CD4-positive, alpha-beta T cell treated with Interleukin-21 for 1 hour (primary cell): Measurements from ENCODE around the gene ANGPTL2.

Source experiments
- DNase-seq: peaks from one replicate; pipeline ENCODE4 v3.0.0-alpha.2; 2020

The ANGPTL2 gene

DNA sequence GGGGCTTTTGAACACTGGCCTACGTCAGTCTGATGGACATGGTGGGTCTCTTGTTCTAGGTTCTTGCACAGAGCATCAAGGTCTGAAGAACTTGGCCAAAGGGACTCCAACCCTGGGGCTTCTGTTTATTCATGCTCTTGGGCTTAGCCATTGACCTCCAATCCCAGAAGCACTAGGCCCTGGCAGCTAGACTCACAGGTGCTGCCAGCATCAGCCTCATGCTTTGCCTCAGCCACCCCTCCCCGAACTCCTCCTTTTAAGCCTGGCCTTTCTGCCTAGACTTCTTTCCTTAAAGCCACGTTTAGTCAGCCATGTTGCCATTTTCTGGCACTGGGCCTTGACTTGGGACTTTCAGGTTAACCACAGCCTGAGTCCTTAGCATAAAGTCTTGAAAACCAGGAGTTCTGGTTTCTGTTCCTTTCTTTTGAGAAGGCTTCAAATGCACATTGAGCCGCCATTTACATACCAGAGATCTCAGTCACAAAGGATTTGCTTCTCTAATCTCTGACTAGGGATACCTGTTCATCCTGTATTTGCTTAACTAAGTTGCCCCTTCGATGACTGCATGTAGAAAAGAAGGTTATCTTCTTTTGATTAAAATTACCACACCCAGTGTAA is 54.7 kb downstream of the ANGPTL2 start:
- DNase-seq: no peak

DNA sequence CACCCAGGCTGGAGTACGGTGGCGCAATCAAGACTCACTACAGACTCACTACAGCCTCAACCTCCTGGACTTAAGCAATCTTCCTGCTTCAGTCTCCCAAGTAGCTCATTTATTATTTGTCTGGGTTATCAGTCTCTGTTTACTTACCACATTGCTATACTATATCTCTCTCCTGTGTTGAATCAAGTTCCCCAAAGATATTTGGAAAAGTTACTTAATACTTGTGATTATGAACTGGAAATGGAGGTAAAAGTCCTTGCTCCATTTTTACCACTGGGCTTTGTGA is 55.6 kb downstream of the ANGPTL2 start:
- DNase-seq: no peak

- no peak for DNase-seq
Measured at GRCh38 chr9:127066060-127066850, 56.2 kb downstream of the ANGPTL2 start.

DNA sequence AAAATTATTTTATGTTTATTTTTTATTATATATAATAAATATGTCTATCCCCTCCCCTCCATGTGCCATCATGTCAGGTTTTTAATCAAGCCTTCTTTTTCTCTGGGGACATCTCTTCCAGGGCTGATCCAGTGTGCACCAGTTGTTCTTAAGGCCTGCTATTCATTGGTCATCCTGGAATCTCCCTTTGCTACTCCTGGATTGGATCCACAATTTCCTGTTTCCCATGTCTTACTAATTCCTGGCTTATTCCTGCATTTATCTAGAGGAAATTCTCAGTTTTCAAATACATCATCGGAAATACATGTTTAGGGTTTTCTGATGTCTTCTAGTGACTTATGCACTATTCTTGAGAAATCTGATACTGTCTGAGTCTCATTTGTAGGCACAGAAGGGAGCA is 56.8 kb downstream of the ANGPTL2 start:
- DNase-seq: no peak

GRCh38 chr9:127064335-127064734 is 58.1 kb downstream of the ANGPTL2 start:
- DNase-seq: no peak

DNA sequence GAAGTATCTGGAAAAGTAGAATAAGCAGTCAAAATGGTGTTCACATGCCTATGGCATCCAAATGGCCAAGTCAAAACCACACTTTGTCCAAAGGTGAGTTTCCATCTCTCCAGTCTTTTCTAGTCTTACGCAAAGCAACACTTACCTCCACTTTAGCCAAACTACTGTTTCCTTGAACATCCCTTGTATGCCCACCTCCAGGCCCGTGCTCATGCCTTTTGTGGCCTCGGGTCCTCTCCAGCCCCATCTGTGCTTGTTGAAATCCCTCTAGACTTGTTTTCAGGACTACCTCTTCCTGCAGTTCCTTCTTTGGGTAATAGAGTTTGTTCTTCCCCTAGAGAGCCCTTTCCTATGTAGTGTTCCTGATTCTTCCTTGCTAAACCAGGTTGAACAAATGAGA is 61.0 kb downstream of the ANGPTL2 start:
- DNase-seq: no peak

- DNase-seq: no peak
Measured at GRCh38 chr9:127059765-127060361, 62.6 kb downstream of the ANGPTL2 start.

GRCh38 chr9:127059030-127059429 is 63.4 kb downstream of the ANGPTL2 start:
- DNase-seq: no peak

DNA sequence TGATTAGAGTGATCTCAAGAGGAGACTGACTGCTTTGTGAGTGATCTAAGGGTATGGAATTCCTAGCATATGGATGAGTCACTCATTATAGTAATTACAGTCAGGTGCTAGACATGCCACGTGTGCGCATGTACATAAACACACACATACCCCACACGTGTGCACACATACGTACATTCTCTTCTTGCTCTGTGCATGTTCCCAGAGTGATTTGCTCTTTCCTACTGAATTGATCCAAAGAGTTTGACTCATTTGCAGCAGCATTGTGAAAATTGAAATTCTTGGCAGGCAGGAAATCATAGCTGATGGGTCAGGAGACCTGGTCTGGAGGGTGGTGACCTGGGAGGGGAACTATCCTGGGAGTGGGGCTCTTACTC is 63.8 kb downstream of the ANGPTL2 start:
- DNase-seq: no peak

DNA sequence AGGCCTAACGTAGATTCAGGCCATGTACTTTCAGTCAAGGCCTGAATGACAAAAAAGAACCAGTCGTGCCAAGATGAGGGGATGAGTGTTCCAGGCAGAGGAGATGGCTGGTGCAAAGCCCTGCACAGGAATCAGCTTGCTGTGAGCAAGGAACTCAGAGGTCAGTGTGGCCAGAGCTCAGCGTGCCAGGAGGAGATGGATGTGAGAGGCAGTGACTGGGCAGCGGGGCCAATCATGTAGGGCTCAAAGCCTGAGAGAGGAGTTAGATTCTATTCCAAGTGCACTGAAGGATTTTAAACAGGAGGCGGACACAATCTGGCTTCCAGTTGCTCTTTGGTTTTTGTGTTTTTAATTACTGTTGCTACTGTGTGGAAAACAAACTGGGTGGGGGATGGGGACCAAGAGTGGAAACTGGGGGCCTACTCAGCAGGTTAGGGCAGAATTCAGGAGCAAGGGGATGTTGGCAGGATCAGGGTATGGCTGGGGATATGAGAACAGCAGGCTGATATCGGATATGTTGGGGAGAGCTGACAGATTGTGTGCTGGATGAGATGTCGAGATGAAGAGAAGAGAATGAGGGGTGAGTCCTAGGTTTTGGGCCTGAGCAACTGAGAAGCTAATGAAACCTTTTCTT is 64.3 kb downstream of the ANGPTL2 start:
- no peak for DNase-seq

GRCh38 chr9:127056446-127056845 is 66.0 kb downstream of the ANGPTL2 start:
- DNase-seq: no peak

- DNase-seq: no peak
Measured at GRCh38 chr9:127055745-127056402, 66.6 kb downstream of the ANGPTL2 start.

GRCh38 chr9:127053960-127054359 is 68.5 kb downstream of the ANGPTL2 start:
- DNase-seq: no peak

- DNase-seq: no peak
Measured at GRCh38 chr9:127053057-127053821, 69.2 kb downstream of the ANGPTL2 start.

- DNase-seq: no peak
Measured at GRCh38 chr9:127051881-127052595, 70.4 kb downstream of the ANGPTL2 start.

GRCh38 chr9:127050591-127051001 is 71.8 kb downstream of the ANGPTL2 start:
- no peak for DNase-seq

- no peak for DNase-seq
Measured at GRCh38 chr9:127050152-127050551, 72.3 kb downstream of the ANGPTL2 start.

GRCh38 chr9:127049581-127049980 is 72.9 kb downstream of the ANGPTL2 start:
- DNase-seq: no peak

GRCh38 chr9:127049044-127049443 is 73.4 kb downstream of the ANGPTL2 start:
- DNase-seq: peak; percentile 34

DNA sequence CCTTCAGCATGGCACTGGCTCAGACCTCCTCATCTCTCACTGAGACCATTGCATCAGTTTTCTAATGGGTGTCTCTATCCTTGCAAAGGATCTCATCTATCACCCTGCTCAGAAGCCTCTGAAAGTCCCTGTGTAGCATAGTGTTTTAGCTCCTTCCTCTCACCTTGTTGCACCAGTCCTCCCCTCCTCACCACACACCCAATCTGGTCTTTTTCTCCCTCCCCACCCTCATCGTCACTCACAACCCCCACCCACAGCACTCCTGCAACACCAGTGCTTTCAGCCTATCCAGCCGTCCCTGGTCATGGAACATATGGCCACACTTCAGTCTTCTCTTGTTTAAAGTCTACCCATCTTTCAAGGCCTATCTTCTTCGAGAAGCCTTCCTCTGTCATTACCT is 74.5 kb downstream of the ANGPTL2 start:
- no peak for DNase-seq

DNA sequence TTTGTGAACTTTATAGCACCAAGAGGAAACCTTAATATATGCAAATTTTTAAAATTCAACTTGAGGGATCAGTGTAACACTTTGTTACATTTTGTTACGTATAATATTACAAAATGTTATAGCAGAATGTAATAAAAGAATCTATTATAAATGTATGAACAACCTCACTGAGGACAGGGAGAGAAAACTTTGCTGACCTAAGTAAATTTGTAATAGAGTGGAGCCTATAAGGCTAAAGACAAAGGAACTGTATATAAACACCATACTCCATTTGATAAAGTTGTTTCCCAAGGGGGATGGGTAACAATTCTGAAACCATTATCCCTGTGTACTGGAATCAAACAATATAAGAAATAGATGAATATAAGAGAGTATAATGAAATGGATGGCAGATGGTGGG is 77.3 kb downstream of the ANGPTL2 start:
- DNase-seq: no peak

DNA sequence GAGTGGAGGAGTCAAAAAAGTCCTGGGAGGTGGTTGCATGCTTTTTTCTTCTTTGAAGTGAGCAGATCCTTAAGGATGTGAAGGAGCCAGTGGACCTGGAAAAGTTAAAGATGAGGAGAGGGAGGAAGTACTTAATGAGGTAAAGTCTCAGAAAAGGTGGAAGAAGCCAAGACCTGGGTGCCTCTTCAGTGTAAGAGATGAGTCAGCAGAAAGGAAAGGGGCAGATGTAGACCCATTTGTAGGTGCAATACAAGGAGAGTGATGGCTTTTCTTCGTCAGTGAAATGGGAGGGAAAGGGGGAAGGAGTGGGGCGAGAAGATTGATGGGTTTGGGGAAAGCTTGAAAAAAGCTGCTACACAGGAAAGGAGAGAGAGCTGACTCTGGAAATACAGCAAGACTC is 82.9 kb downstream of the ANGPTL2 start:
- no peak for DNase-seq
